ENCODE results near the gene AGTR2. TPM values are rescaled to one million over a fixed set of nuclear protein-coding genes. Genes with fewer than 3 reads are reported as not detected.
"Not testable (repeated sequence)": the region's sequence is repeated elsewhere in the genome, so short reads cannot be mapped to it uniquely, and the experiment has no call there.

The AGTR2 gene
- total RNA-seq, 1 donor from 2014 or later = not detected

GRCh38 chrX:116213262-116213661, 42.7 kb downstream of the AGTR2 start:
- ChIA-PET POLR2A (no interaction called here), CTCF (no interaction called here)
- Mint-ChIP-seq H3K27ac (no peak overlapping the region), H3K9me3 (no peaks in the 10 kb centered on the region), H3K4me1 (no peaks in the 10 kb centered on the region), H3K36me3 (ENCODE audit: low read depth) (no peaks in the 10 kb centered on the region), H3K27me3 (no peaks in the 10 kb centered on the region), H3K4me3 (no peak overlapping the region)
- no peak for TF ChIP-seq CTCF (IDR thresholded peaks at IDR 0.05)
- intact Hi-C loops (cut with micrococcal nuclease) = no loop called here
- DNase-seq = no peak
- ATAC-seq (ENCODE audit: low read depth) = no peak

GRCh38 chrX:116217080-116217479, 46.5 kb downstream of the AGTR2 start:
- H3K4me3 Mint-ChIP-seq; H3K9me3 Mint-ChIP-seq; DNase-seq; H3K27ac Mint-ChIP-seq; ATAC-seq (ENCODE audit: low read depth); POLR2A ChIA-PET; H3K27me3 Mint-ChIP-seq; H3K4me1 Mint-ChIP-seq; intact Hi-C loops (cut with micrococcal nuclease); CTCF ChIA-PET; H3K36me3 Mint-ChIP-seq (ENCODE audit: low read depth): not testable (repeated sequence)
